Parathyroid adenoma (tissue), 2 donors: ENCODE data around the gene ARHGEF40.

Experiments used
- H2AFZ ChIP-seq: fragments of 300-600 bp; sonication (generic); one replicate; pipeline ENCODE4 v1.7.0; 2017; ENCODE audit warnings: antibody characterized with exemption, mild to moderate bottlenecking
- H3K27ac ChIP-seq: fragments of 300-600 bp; sonication (generic); one replicate; pipeline ENCODE4 v1.7.0; 2017
- H3K27me3 ChIP-seq: fragments of 300-600 bp; sonication (generic); one replicate; pipeline ENCODE4 v1.7.0; 2017; ENCODE audit warnings: low read length; ENCODE audit not compliant: control insufficient read depth, insufficient read depth
- H3K36me3 ChIP-seq: fragments of 300-600 bp; sonication (generic); one replicate; pipeline ENCODE4 v1.7.0; 2017; ENCODE audit warnings: low read length; ENCODE audit not compliant: control insufficient read depth, insufficient read depth
- H3K4me1 ChIP-seq: fragments of 300-600 bp; sonication (generic); one replicate; pipeline ENCODE4 v1.7.0; 2017; ENCODE audit warnings: control low read depth
- H3K4me2 ChIP-seq: fragments of 300-600 bp; sonication (generic); one replicate; pipeline ENCODE4 v1.7.0; 2017; ENCODE audit warnings: low read length
- H3K4me3 ChIP-seq: fragments of 300-600 bp; sonication (generic); one replicate; pipeline ENCODE4 v1.7.0; 2017; ENCODE audit warnings: low read depth, low read length
- H3K79me2 ChIP-seq: fragments of 300-600 bp; sonication (generic); one replicate; pipeline ENCODE4 v1.7.0; 2017; ENCODE audit warnings: control low read depth
- H3K9ac ChIP-seq: fragments of 300-600 bp; sonication (generic); one replicate; pipeline ENCODE4 v1.7.0; 2017; ENCODE audit warnings: mild to moderate bottlenecking
- H3K9me3 ChIP-seq: fragments of 300-600 bp; sonication (generic); one replicate; pipeline ENCODE4 v1.7.0; 2017; ENCODE audit warnings: low read length; ENCODE audit not compliant: control insufficient read depth
- CTCF ChIP-seq: fragments of 300-600 bp; sonication (generic); IDR thresholded peaks from one replicate; pipeline ENCODE4 v1.7.0; 2017; ENCODE audit warnings: antibody characterized with exemption, mild to moderate bottlenecking
- donor health status: primary hyperparathyroidism.

The ARHGEF40 gene

GRCh38 chr14:21109377-21110138 is 39.5 kb downstream of the ARHGEF40 start:
- Histone ChIP-seq H3K27ac (peak overlapping the region; percentile 72), H3K4me3 (no peak overlapping the region), H3K27me3 (no peaks in the 10 kb centered on the region), H2AFZ (peak overlapping the region; percentile 63), H3K9me3 (no peaks in the 10 kb centered on the region), H3K9ac (no peak overlapping the region), H3K79me2 (no peaks in the 10 kb centered on the region), H3K36me3 (no peaks in the 10 kb centered on the region), H3K4me2 (no peak overlapping the region), H3K4me1 (peaks cover 37% of the 10 kb centered on the region)
- TF ChIP-seq CTCF = no peak

GRCh38 chr14:21112255-21112654 is 42.2 kb downstream of the ARHGEF40 start:
- no peak for TF ChIP-seq CTCF
- Histone ChIP-seq H3K79me2 (no peaks in the 10 kb centered on the region), H3K27me3 (no peaks in the 10 kb centered on the region), H3K9me3 (no peaks in the 10 kb centered on the region), H3K27ac (no peak overlapping the region), H3K4me3 (no peak overlapping the region), H2AFZ (peak overlapping the region; percentile 45), H3K9ac (no peak overlapping the region), H3K4me1 (peaks cover 16% of the 10 kb centered on the region), H3K4me2 (no peak overlapping the region), H3K36me3 (no peaks in the 10 kb centered on the region)

GRCh38 chr14:21113369-21113768 is 43.3 kb downstream of the ARHGEF40 start:
- Histone ChIP-seq H3K36me3 (no peaks in the 10 kb centered on the region), H2AFZ (no peak overlapping the region), H3K9me3 (no peaks in the 10 kb centered on the region), H3K4me2 (no peak overlapping the region), H3K4me3 (no peak overlapping the region), H3K27me3 (no peaks in the 10 kb centered on the region), H3K9ac (no peak overlapping the region), H3K79me2 (no peaks in the 10 kb centered on the region), H3K27ac (no peak overlapping the region), H3K4me1 (peaks cover 13% of the 10 kb centered on the region)
- no peak for TF ChIP-seq CTCF

GRCh38 chr14:21118933-21119332 is 48.8 kb downstream of the ARHGEF40 start:
- Histone ChIP-seq H3K27me3 (no peaks in the 10 kb centered on the region), H3K4me1 (no peaks in the 10 kb centered on the region), H3K9me3 (no peaks in the 10 kb centered on the region), H2AFZ (no peak overlapping the region), H3K79me2 (no peaks in the 10 kb centered on the region), H3K9ac (no peak overlapping the region), H3K36me3 (no peaks in the 10 kb centered on the region), H3K4me2 (no peak overlapping the region), H3K27ac (no peak overlapping the region), H3K4me3 (no peak overlapping the region)
- no peak for TF ChIP-seq CTCF

GRCh38 chr14:21120686-21121085 is 50.6 kb downstream of the ARHGEF40 start:
- Histone ChIP-seq H3K27ac (no peak overlapping the region), H3K36me3 (no peaks in the 10 kb centered on the region), H3K79me2 (no peaks in the 10 kb centered on the region), H3K9ac (no peak overlapping the region), H3K4me2 (no peak overlapping the region), H3K4me3 (no peak overlapping the region), H2AFZ (no peak overlapping the region), H3K9me3 (no peaks in the 10 kb centered on the region), H3K4me1 (no peaks in the 10 kb centered on the region), H3K27me3 (no peaks in the 10 kb centered on the region)
- no peak for TF ChIP-seq CTCF
